Measurements from ENCODE around the gene ACAD8. TPM values are rescaled to one million over a fixed set of nuclear protein-coding genes. Genes with fewer than 3 reads are reported as not detected.
A peak's percentile ranks its signal among the peaks of the same experiment; 100 is the strongest.

The ACAD8 gene
- total RNA-seq, 1 donor from 2014 or later = 28.6 TPM

- intact Hi-C loops (cut with DNase I) = no loop called here
- Histone ChIP-seq H3K9me3 (no peaks in the 10 kb centered on the region), H3K4me1 (no peaks in the 10 kb centered on the region), H3K27me3 (no peaks in the 10 kb centered on the region), H3K27ac (no peak overlapping the region), H3K4me3 (no peak overlapping the region), H3K36me3 (peaks cover 0 to 3% of the 10 kb centered on the region in 2 donors)
- TF ChIP-seq, protein P1, sequence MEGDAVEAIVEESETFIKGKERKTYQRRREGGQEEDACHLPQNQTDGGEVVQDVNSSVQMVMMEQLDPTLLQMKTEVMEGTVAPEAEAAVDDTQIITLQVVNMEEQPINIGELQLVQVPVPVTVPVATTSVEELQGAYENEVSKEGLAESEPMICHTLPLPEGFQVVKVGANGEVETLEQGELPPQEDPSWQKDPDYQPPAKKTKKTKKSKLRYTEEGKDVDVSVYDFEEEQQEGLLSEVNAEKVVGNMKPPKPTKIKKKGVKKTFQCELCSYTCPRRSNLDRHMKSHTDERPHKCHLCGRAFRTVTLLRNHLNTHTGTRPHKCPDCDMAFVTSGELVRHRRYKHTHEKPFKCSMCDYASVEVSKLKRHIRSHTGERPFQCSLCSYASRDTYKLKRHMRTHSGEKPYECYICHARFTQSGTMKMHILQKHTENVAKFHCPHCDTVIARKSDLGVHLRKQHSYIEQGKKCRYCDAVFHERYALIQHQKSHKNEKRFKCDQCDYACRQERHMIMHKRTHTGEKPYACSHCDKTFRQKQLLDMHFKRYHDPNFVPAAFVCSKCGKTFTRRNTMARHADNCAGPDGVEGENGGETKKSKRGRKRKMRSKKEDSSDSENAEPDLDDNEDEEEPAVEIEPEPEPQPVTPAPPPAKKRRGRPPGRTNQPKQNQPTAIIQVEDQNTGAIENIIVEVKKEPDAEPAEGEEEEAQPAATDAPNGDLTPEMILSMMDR (IDR thresholded peaks at IDR 0.05) = no peak
- no peak for DNase-seq (ENCODE audit: low spot score in 2 of 2)
Observed at GRCh38 chr11:134216816-134217215, 36.6 kb upstream of the ACAD8 start.

- Histone ChIP-seq H3K27me3 (no peaks in the 10 kb centered on the region), H3K27ac (no peak overlapping the region), H3K9me3 (no peaks in the 10 kb centered on the region), H3K4me1 (peaks cover 19 to 25% of the 10 kb centered on the region in 2 donors), H3K36me3 (peaks cover 0 to 3% of the 10 kb centered on the region in 2 donors), H3K4me3 (peak overlapping the region; percentile 74 to 92)
- TF ChIP-seq, protein P1 (IDR thresholded peaks at IDR 0.05) = no peak
- DNase-seq (ENCODE audit: low spot score in 2 of 2) = no peak
- intact Hi-C loops (cut with DNase I) = no loop called here
Observed at GRCh38 chr11:134223121-134223520, 30.2 kb upstream of the ACAD8 start.

DNA sequence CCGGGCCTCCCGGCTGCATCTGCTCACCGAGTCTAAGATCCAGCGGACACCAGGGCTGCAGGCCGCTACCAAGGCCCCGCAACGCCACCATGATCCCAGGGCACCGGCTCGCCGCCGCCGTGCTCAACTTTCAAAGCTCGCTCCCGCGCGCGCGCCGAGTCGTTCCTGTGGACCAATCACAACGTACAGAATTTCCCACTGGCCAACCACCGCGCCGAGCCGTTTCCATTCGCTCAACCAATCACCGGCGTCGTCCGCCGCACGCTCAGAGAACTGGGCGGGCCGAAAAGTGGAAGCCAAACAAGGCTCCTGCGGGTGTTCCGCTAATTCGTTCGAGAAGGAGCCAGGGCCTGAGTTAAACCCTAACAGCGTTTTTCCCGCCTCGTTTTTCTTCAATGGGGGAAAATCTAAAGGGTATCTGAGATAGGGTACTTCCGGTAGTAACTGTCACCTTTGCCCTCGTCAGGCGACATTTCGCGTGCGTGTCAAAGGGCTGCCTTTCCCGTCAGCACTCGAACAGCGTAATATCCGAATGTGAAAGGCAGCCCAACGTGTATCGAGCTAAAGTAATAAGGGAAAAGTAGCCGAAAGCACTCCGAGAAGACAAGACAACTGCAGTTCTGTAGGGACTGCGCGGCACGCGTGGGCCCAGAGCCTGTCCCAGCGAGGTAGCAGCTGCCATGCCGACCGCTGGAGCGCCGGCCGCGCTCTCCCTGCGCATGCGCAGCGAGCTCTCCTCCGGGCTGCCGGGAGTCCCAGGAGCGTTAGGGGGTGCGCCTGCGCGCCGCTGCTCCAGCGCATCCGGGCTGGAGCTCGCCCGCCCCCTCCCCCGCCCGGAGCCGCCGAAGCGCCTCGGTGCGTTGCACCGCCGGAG lies 29.3 kb upstream of the ACAD8 start, which contains the start of the genes NCAPD3 and VPS26B:
NCAPD3 (minus strand) TSS at position 132 of the 874 bp plus-strand sequence; CDS start at position 91, 41 bp downstream.
VPS26B (plus strand) TSS at position 836 of the 874 bp plus-strand sequence. CDS start 452 bp downstream, outside the sequence.
- TF ChIP-seq, protein P1 (IDR thresholded peaks at IDR 0.05) = no peak
- Histone ChIP-seq H3K4me3 (peak within 1 kb of the TSS; percentile 74 to 92), H3K27me3 (no peaks in the 10 kb centered on the region), H3K27ac (peak within 1 kb of the TSS; percentile 86 to 91), H3K36me3 (no peaks in the 10 kb centered on the region), H3K4me1 (peaks cover 19 to 27% of the 10 kb centered on the region in 2 donors), H3K9me3 (no peaks in the 10 kb centered on the region)
- peak; percentile 88 to 98 for DNase-seq (ENCODE audit: low spot score in 2 of 2)
- intact Hi-C loops (cut with DNase I) = loop anchor here (1.0 to 2.0 kb wide), 5 partner anchors 29 to 267 kb away; partner anchors contain the start of genes ACAD8, GLB1L2, IGSF9B and THYN1

GRCh38 chr11:134224710-134225664 lies 28.4 kb upstream of the ACAD8 start:
- H3K27ac ChIP-seq = peak overlapping the region; percentile 86 to 91
- peak in 1 of 2 donors; percentile 73 for DNase-seq (ENCODE audit: low spot score in 2 of 2)
- H3K4me1 ChIP-seq = peaks cover 19 to 27% of the 10 kb centered on the region in 2 donors

More at GRCh38 chr11:134224710-134225664, 28.4 kb upstream of the ACAD8 start:
- Histone ChIP-seq H3K36me3 (no peaks in the 10 kb centered on the region), H3K4me3 (peak overlapping the region; percentile 74 to 92), H3K9me3 (no peaks in the 10 kb centered on the region), H3K27me3 (no peaks in the 10 kb centered on the region)
- TF ChIP-seq, protein P1 (IDR thresholded peaks at IDR 0.05) = no peak
- intact Hi-C loops (cut with DNase I) = loop anchor here (1.0 to 2.0 kb wide), 5 partner anchors 28 to 268 kb away; partner anchors contain the start of genes ACAD8, GLB1L2, IGSF9B and THYN1
